PC-9 (cell line): ENCODE data around the gene SEMA6B. TPM values are rescaled to one million over a fixed set of nuclear protein-coding genes. Genes with fewer than 3 reads are reported as not detected.

ENCODE experiments used
- BruUV-seq: library from RNA; stranded (reverse); fragments of 400-500 nt; replicated peaks from 2 replicates; lab custom pipeline; 2021; lab: Mats Ljungman, UMichigan
- CTCF ChIA-PET: fragments of 300-600 bp; sonication (Branson Sonifier 250); formaldehyde crosslinking; loops from one replicate; lab custom pipeline; 2022; ENCODE audit warnings: antibody characterized with exemption; lab: Charles Lee
- POLR2A ChIA-PET: fragments of 300-600 bp; sonication (Branson Sonifier 250); formaldehyde crosslinking; loops from one replicate; lab custom pipeline; 2022; ENCODE audit warnings: antibody characterized with exemption; ENCODE audit not compliant: unreplicated experiment; lab: Charles Lee
- DNase-seq, 2 experiments: peaks; one replicate each; pipeline versions ENCODE4 v3.0.0 to v3.0.0-alpha.2; 2015 to 2022; ENCODE audit warnings: mixed read lengths in 1 of 2
- H2AFZ ChIP-seq: fragments of 200-600 bp; sonication (generic); 2 replicates; pipeline ENCODE4 v1.8.1; 2017; ENCODE audit warnings: antibody characterized with exemption
- H3F3A ChIP-seq: fragments of 200-600 bp; sonication (generic); 2 replicates; pipeline ENCODE4 v1.8.1; 2017; ENCODE audit warnings: antibody characterized with exemption, mild to moderate bottlenecking, low read depth; ENCODE audit not compliant: insufficient read depth
- H3K27ac ChIP-seq: fragments of 200-600 bp; sonication (generic); 2 replicates; pipeline ENCODE4 v1.6.1; 2016; ENCODE audit warnings: mixed run types
- H3K27me3 ChIP-seq: fragments of 200-600 bp; sonication (generic); 2 replicates; pipeline ENCODE4 v1.6.1; 2016; ENCODE audit warnings: low read depth, mixed run types; ENCODE audit not compliant: insufficient read depth
- H3K36me3 ChIP-seq: fragments of 200-600 bp; sonication (generic); 2 replicates; pipeline ENCODE4 v1.6.1; 2016; ENCODE audit warnings: low read depth, mixed run types
- H3K4me1 ChIP-seq: fragments of 200-600 bp; sonication (generic); replicated peaks from 2 replicates; pipeline ENCODE4 v1.6.1; 2016; ENCODE audit warnings: mixed run types; ENCODE audit not compliant: insufficient read depth
- H3K4me2 ChIP-seq: fragments of 200-600 bp; sonication (generic); 2 replicates; pipeline ENCODE4 v1.6.1; 2017; ENCODE audit warnings: mixed run types
- H3K4me3 ChIP-seq: fragments of 200-600 bp; sonication (generic); 2 replicates; pipeline ENCODE4 v1.6.1; 2016; ENCODE audit warnings: mixed run types
- H3K79me2 ChIP-seq: fragments of 200-600 bp; sonication (generic); 2 replicates; pipeline ENCODE4 v1.6.1; 2017; ENCODE audit warnings: low read depth, mixed run types
- H3K9me2 ChIP-seq: fragments of 200-600 bp; sonication (generic); 2 replicates; pipeline ENCODE4 v1.8.1; 2017; ENCODE audit warnings: mild to moderate bottlenecking; ENCODE audit not compliant: insufficient read depth
- H3K9me3 ChIP-seq: fragments of 200-600 bp; sonication (generic); 2 replicates; pipeline ENCODE4 v1.8.1; 2016; ENCODE audit warnings: low read depth; ENCODE audit not compliant: insufficient read depth
- H4K20me1 ChIP-seq: fragments of 200-600 bp; sonication (generic); 2 replicates; pipeline ENCODE4 v1.8.1; 2017; ENCODE audit not compliant: insufficient read depth
- CTCF ChIP-seq: fragments of 200-600 bp; sonication (generic); conservative IDR thresholded peaks from 2 replicates; pipeline ENCODE4 v1.6.1; 2017; ENCODE audit warnings: mixed run types, antibody characterized with exemption, mild to moderate bottlenecking, moderate library complexity
- EZH2 ChIP-seq: fragments of 200-600 bp; sonication (generic); IDR thresholded peaks from 2 replicates; pipeline ENCODE4 v1.8.0; 2017; ENCODE audit warnings: antibody characterized with exemption, low read depth
- intact Hi-C: fragments of 100-400 bp; cut with micrococcal nuclease; formaldehyde crosslinking; loops from one replicate; pipeline ENCODE4 v1.10.0; 2022; ENCODE audit not compliant: unreplicated experiment
- total RNA-seq: library from RNA; stranded (reverse); gene quantifications from 2 replicates; pipeline ENCODE4 v1.2.3, GENCODE V29; 2021

The SEMA6B gene
- total RNA-seq, 1 experiment from 2014 or later, result 3.3 TPM

GRCh38 chr19:4499318-4499717 lies 60.2 kb downstream of the SEMA6B start:
- POLR2A ChIA-PET, result interaction anchor here (0.7 kb wide), 1 partner anchor 98 kb away, joined by 5 read pairs; no protein-coding TSS in a partner anchor

DNA sequence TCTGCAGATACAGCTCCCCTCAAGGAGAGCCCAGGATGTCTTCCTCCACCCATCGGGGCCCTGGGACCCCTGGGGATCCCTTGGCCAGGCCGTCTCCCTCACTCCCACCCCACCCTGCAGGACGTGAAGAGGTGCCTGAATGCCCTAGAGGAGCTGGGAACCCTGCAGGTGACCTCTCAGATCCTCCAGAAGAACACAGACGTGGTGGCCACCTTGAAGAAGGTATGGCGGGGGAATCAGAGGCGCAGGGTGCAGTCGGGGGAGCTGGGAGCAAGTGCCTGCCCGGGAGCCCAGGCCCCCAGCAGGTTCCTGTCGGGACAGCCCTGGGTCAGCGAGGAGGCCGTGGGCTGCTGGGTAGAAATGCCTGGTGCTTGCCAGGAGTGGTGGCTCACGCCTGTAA lies 60.8 kb downstream of the SEMA6B start:
- no TSS peak for BruUV-seq
- TF ChIP-seq CTCF (no peak), EZH2 (no peak)
- Histone ChIP-seq H3K27ac (no peak overlapping the region), H3K4me2 (no peak overlapping the region), H3K9me3 (no peaks in the 10 kb centered on the region), H3K9me2 (no peaks in the 10 kb centered on the region), H4K20me1 (no peaks in the 10 kb centered on the region), H3K79me2 (no peaks in the 10 kb centered on the region), H3K4me3 (no peak overlapping the region), H3F3A (no peaks in the 10 kb centered on the region), H3K4me1 (no peaks in the 10 kb centered on the region), H3K36me3 (no peaks in the 10 kb centered on the region), H2AFZ (no peak overlapping the region), H3K27me3 (no peaks in the 10 kb centered on the region)
- no peak for DNase-seq
- ChIA-PET POLR2A (no interaction called here), CTCF (no interaction called here)
- intact Hi-C loops, result no loop called here

More at GRCh38 chr19:4499318-4499717, 60.2 kb downstream of the SEMA6B start:
- Histone ChIP-seq H3K36me3 (no peaks in the 10 kb centered on the region), H3K79me2 (no peaks in the 10 kb centered on the region), H3K4me2 (no peak overlapping the region), H3K9me2 (no peaks in the 10 kb centered on the region), H3F3A (no peaks in the 10 kb centered on the region), H4K20me1 (no peaks in the 10 kb centered on the region), H3K4me1 (no peaks in the 10 kb centered on the region), H2AFZ (no peak overlapping the region), H3K4me3 (no peak overlapping the region), H3K9me3 (no peaks in the 10 kb centered on the region), H3K27ac (no peak overlapping the region), H3K27me3 (no peaks in the 10 kb centered on the region)
- no peak for TF ChIP-seq EZH2
- TF ChIP-seq CTCF, result no peak
- BruUV-seq, result no TSS peak
- intact Hi-C loops, result no loop called here
- DNase-seq, result no peak
- CTCF ChIA-PET, result no interaction called here

DNA sequence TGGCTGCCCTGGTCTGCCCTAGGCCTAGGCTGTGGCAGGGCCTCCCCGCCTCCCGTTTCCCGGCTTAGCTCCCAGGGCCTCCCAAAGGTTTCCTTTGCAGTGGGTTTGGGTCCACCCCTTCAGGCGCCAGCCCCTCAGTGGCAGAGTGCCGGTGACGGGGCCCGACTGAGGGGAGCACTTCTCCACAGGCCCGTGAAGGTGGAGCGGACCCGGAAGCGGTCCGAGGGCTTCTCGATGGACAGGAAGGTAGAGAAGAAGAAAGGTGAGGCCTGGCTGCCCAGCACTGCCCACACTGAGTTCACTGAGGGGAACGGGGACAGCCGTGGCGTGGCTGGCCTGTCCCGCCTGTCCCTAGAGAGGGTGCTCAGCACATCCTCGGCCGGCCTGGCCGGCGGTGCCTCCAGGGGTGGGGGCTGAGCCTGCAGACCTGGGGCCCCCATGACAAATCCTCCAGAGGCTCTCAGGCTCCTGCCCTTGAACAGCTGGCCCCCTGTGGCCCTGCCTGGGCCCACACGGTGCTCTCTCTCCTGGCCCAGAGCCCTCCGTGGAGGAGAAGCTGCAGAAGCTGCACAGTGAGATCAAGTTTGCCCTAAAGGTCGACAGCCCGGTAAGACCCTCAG lies 61.6 kb downstream of the SEMA6B start:
- H3K27ac ChIP-seq, result no peak overlapping the region
- H3K4me3 ChIP-seq, result no peak overlapping the region
- no peaks in the 10 kb centered on the region for H3K9me2 ChIP-seq
- no TSS peak for BruUV-seq
- CTCF ChIA-PET, result no interaction called here
- no peaks in the 10 kb centered on the region for H3K9me3 ChIP-seq
- no peaks in the 10 kb centered on the region for H3K79me2 ChIP-seq
- no peak for DNase-seq
- no peaks in the 10 kb centered on the region for H3K36me3 ChIP-seq
- H4K20me1 ChIP-seq, result no peaks in the 10 kb centered on the region
- POLR2A ChIA-PET, result no interaction called here
- no peak overlapping the region for H2AFZ ChIP-seq
- H3F3A ChIP-seq, result no peaks in the 10 kb centered on the region
- intact Hi-C loops, result no loop called here
- TF ChIP-seq CTCF, result no peak
- TF ChIP-seq EZH2, result no peak
- no peak overlapping the region for H3K4me2 ChIP-seq
- H3K27me3 ChIP-seq, result no peaks in the 10 kb centered on the region
- H3K4me1 ChIP-seq, result no peaks in the 10 kb centered on the region
